ENCODE results near the gene LMBRD1. TPM values are rescaled to one million over a fixed set of nuclear protein-coding genes. Genes with fewer than 3 reads are reported as not detected.

Gene LMBRD1
- total and polyA plus RNA-seq, 9 donors, result 48.2 to 83.0 (median 54.0) TPM

DNA sequence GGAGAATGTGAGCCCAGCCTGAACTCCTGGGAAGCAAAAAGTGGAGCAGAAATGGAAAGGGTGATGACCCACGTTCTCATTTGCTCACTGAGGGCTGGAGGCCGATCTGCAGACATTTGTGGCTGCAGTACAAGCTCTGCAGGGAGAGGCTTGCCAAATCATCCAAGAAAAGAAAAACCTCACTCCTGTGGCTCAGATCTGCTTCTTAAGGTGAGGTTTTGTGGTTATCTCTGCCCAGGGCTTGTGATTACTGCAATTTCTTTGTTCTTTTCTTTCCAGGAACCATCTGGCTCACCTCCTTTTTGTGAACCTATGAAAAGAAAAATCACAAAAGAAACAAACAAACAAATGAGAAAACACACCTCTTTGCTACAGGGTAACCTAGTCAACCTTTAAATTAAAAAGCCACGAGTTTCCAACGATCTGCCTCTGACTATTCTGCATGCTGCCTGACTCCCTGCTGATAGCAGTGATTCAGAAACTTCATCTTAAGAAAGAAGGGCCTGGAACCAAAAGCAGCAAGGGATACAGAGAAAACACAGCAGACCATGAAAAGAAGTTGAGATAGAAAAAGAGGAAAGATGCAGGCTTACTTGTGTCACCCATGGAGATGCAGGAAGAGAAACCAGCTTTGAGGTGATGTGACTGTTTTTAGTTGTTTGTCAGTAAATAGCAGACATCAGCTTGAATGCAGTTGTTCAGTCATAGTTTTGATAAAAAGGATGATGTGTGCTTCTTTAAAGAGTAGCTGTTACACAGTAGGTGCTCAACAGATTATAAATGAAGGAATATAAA, 165.1 kb downstream of the LMBRD1 start:
- no peak for DNase-seq
- no peaks in the 10 kb centered on the region for H3K9me3 ChIP-seq
- intact Hi-C loops (cut with DNase I), result no loop called here
- H3K27me3 ChIP-seq, result no peaks in the 10 kb centered on the region
- 22 to 28% (median 26%) methylated on average over 4 of the region's 4 CpGs for WGBS, 3 donors
- H3K4me3 ChIP-seq, result no peak overlapping the region
- no peaks in the 10 kb centered on the region for H3K4me1 ChIP-seq (ENCODE audit: insufficient read depth)
- TF ChIP-seq POLR2A (IDR thresholded peaks at IDR 0.05) (no peak), EP300 (IDR thresholded peaks at IDR 0.05) (no peak)
- TF ChIP-seq, protein P1, sequence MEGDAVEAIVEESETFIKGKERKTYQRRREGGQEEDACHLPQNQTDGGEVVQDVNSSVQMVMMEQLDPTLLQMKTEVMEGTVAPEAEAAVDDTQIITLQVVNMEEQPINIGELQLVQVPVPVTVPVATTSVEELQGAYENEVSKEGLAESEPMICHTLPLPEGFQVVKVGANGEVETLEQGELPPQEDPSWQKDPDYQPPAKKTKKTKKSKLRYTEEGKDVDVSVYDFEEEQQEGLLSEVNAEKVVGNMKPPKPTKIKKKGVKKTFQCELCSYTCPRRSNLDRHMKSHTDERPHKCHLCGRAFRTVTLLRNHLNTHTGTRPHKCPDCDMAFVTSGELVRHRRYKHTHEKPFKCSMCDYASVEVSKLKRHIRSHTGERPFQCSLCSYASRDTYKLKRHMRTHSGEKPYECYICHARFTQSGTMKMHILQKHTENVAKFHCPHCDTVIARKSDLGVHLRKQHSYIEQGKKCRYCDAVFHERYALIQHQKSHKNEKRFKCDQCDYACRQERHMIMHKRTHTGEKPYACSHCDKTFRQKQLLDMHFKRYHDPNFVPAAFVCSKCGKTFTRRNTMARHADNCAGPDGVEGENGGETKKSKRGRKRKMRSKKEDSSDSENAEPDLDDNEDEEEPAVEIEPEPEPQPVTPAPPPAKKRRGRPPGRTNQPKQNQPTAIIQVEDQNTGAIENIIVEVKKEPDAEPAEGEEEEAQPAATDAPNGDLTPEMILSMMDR (IDR thresholded peaks at IDR 0.05), result no peak
- no peaks in the 10 kb centered on the region for H3K36me3 ChIP-seq
- no peak overlapping the region for H3K27ac ChIP-seq

DNA sequence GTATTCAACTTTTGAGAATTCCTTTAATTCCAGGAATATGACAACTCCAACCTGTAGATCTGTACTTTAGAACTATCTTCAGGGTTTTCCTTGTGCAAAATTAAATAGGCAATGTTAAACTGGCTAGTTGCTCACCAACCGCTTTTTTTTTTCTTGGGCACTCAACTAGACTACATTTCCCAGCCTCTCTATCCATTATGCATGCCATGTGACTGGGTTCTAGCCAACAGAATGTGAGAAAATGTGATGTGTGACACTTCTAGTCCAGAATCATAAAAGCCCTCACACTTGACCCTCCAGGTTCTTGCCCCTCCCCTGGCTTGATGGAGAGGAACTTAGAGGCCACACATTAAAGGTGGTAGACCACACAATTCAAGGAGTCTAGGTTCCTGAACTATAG, 166.0 kb downstream of the LMBRD1 start:
- Histone ChIP-seq H3K4me1 (ENCODE audit: insufficient read depth) (no peaks in the 10 kb centered on the region), H3K9me3 (no peaks in the 10 kb centered on the region), H3K27me3 (no peaks in the 10 kb centered on the region), H3K27ac (no peak overlapping the region), H3K36me3 (no peaks in the 10 kb centered on the region), H3K4me3 (no peak overlapping the region)
- TF ChIP-seq POLR2A (IDR thresholded peaks at IDR 0.05) (no peak), EP300 (IDR thresholded peaks at IDR 0.05) (no peak)
- TF ChIP-seq, protein P1 (IDR thresholded peaks at IDR 0.05), result no peak
- intact Hi-C loops (cut with DNase I), result no loop called here
- DNase-seq, result no peak
- WGBS, 3 donors, result 92 to 97% (median 94%) methylated on average over 1 of the region's 1 CpG

DNA sequence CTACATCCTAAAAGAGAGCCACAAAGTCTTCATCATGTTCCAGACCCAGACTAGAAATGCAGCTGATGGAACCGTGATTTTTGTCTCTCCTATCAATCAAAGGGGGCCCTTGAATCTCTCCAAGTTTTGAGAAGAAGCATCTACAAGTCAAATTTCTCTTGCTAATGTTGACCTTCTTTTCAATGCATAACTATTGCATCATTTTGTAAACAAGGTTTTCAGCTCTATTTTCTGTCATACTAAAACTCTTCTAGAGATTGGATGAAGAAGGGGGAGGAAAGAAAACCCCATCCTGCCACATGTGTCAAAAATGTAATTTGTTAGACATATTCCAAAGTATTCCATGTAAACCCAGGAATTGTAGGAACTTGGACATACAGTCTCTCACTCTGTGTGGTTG, 169.2 kb downstream of the LMBRD1 start:
- WGBS, 3 donors, result 31 to 88% (median 84%) methylated on average over 1 of the region's 1 CpG
- no peaks in the 10 kb centered on the region for H3K36me3 ChIP-seq
- TF ChIP-seq, protein P1 (IDR thresholded peaks at IDR 0.05), result no peak
- TF ChIP-seq POLR2A (IDR thresholded peaks at IDR 0.05) (no peak), EP300 (IDR thresholded peaks at IDR 0.05) (no peak)
- H3K27ac ChIP-seq, result no peak overlapping the region
- no peak for DNase-seq
- H3K9me3 ChIP-seq, result no peaks in the 10 kb centered on the region
- H3K27me3 ChIP-seq, result no peaks in the 10 kb centered on the region
- intact Hi-C loops (cut with DNase I), result no loop called here
- H3K4me1 ChIP-seq (ENCODE audit: insufficient read depth), result no peaks in the 10 kb centered on the region
- H3K4me3 ChIP-seq, result no peak overlapping the region

DNA sequence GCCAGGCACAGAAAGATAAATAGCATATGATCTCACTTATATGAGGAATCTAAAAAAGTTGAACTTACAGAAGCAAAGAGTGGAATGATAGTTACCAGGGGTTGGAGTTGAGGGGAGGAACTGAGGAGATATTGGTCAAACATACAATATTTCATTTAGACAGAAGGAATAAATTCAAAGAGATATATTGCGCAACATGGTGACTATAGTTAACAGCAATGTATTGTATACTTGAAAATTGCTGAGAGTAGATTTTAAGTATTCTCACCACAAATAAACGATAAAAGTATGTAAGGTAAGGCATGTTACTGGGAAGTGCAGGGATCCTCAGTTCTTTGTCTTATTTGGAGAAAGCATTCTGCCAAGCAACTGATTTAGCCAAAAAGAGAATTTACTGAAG, 171.9 kb downstream of the LMBRD1 start:
- Histone ChIP-seq H3K36me3 (no peaks in the 10 kb centered on the region), H3K4me1 (ENCODE audit: insufficient read depth) (no peaks in the 10 kb centered on the region), H3K4me3 (no peak overlapping the region), H3K9me3 (no peaks in the 10 kb centered on the region), H3K27ac (no peak overlapping the region), H3K27me3 (no peaks in the 10 kb centered on the region)
- 58 to 95% (median 95%) methylated on average over 2 of the region's 2 CpGs for WGBS, 3 donors
- DNase-seq, result no peak
- intact Hi-C loops (cut with DNase I), result no loop called here
- TF ChIP-seq POLR2A (IDR thresholded peaks at IDR 0.05) (no peak), EP300 (IDR thresholded peaks at IDR 0.05) (no peak)
- TF ChIP-seq, protein P1 (IDR thresholded peaks at IDR 0.05), result no peak

Other genes starting within 250 kb of the LMBRD1 start
- under 1 TPM in 1 of 7 donors, not detected in 6; 0.23 TPM for gene COL19A1, start 69.5 kb upstream of the LMBRD1 start, total RNA-seq
- gene COL19A1, start 69.5 kb upstream of the LMBRD1 start, polyA plus RNA-seq, result under 1 TPM in 1 of 2 donors, not detected in 1; 0.20 TPM

Data from ovary (tissue), 9 donors.